Kidney epithelial cell (primary cell): ENCODE measurements around the gene BLOC1S6. TPM values are rescaled to one million over a fixed set of nuclear protein-coding genes. Genes with fewer than 3 reads are reported as not detected.
A peak's percentile ranks its signal among the peaks of the same experiment; 100 is the strongest.

Experiments used
- DNase-seq: peaks from one replicate; pipeline ENCODE4 v3.0.0-alpha.2; 2010; ENCODE audit warnings: low read depth
- H3K27me3 ChIP-seq: 2 replicates; pipeline ENCODE4 v1.6.0; 2011; ENCODE audit warnings: low read length; ENCODE audit not compliant: control insufficient read depth, insufficient read depth
- H3K36me3 ChIP-seq: 2 replicates; pipeline ENCODE4 v1.5.1; 2011; ENCODE audit warnings: low read length; ENCODE audit not compliant: control insufficient read depth, insufficient read depth
- H3K4me3 ChIP-seq: 2 replicates; pipeline ENCODE4 v1.5.1; 2011; ENCODE audit warnings: low read depth, mild to moderate bottlenecking, control low read depth, low read length
- CTCF ChIP-seq: IDR thresholded peaks from 2 replicates; pipeline ENCODE4 v1.5.1; 2011; ENCODE audit warnings: mild to moderate bottlenecking, moderate library complexity, low read length, control low read depth, inconsistent platforms; ENCODE audit not compliant: insufficient read depth, poor library complexity, severe bottlenecking
- total RNA-seq: library from RNA; depleted of rRNA; stranded (reverse); fragments of >200 nt; gene quantifications from 2 replicates; pipeline ENCODE4 v1.2.3, GENCODE V29; 2015

The BLOC1S6 gene
- total RNA-seq, 1 donor from 2014 or later, result 71.4 TPM

DNA sequence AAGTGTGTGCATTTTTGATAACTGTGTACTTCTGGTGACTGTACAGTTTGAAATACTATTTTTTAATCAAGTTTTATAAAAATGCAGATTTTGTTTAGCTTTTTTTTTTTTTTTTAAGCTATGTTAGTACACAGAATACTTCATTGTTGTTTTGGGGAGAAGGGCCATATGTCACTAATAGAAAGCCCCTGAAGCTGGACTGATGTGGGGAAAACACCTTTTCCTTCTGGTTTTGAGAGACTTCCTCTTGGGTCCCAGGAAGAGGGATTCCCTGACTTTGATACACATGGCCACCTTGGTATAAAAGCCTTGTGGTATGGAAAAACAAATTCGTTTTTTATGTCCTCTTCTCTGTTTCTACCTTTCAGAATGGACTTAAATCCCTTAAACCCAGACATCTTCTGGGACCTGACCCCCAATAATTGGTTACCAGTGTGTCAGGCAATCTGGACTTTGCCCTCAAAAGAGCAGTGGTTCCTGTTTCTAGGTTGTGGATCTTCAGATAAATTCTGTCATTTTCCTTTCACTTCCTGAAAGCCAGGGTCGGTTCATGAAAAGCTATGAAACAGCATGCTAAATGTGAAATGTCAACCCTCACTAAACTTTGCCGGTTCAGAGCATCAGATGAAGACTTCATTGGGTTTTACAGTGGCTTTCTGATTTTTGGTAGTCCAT, 31.1 kb upstream of the BLOC1S6 start:
- Histone ChIP-seq H3K36me3 (no peaks in the 10 kb centered on the region), H3K4me3 (no peak overlapping the region), H3K27me3 (no peaks in the 10 kb centered on the region)
- DNase-seq, result no peak
- TF ChIP-seq CTCF, result no peak

DNA sequence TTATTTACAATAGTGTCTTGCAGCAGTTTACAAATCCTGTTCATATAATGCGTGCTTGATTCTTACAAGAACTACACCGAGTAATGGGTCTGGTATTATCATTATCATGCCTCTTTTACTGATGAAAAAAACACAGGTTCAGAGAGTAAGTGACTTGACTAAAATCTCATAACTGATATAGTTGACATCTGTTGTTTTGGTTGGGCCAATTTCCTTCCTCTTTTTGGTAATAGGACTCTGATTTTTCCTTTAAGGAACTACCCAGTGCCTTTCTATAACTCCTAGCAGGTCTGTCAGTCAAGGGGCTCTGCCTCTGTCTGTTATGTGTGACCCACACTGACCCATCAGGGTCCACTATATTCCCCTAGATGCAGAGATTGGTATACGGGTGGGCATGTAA, 14.6 kb upstream of the BLOC1S6 start:
- no peak for TF ChIP-seq CTCF
- DNase-seq, result no peak
- Histone ChIP-seq H3K36me3 (no peaks in the 10 kb centered on the region), H3K27me3 (no peaks in the 10 kb centered on the region), H3K4me3 (no peak overlapping the region)

- Histone ChIP-seq H3K36me3 (no peaks in the 10 kb centered on the region), H3K27me3 (no peaks in the 10 kb centered on the region), H3K4me3 (no peak overlapping the region)
- peak; percentile 19 for TF ChIP-seq CTCF
- DNase-seq, result no peak
Observed at GRCh38 chr15:45573961-45574629, 13.1 kb upstream of the BLOC1S6 start.

DNA sequence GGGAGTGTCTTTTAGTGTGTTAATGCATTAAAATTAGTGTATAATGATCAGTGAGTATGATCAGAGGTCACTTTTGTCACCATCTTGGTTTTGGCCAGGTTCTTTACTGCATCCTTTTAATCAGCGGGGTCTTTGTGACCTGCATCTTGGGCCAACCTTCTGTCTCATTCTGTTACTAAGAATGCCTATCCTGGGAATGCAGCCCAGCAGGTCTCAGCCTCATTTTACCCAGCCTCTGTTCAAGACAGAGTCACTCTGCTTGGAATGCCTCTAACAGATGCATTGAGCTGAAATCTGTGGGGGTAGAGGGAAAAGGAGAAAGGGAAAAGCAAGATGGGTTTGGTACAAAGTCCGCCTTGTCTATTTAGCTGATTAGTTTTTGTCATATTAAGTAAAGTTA, 5.3 kb upstream of the BLOC1S6 start:
- Histone ChIP-seq H3K27me3 (no peaks in the 10 kb centered on the region), H3K4me3 (no peak overlapping the region), H3K36me3 (no peaks in the 10 kb centered on the region)
- DNase-seq, result no peak
- no peak for TF ChIP-seq CTCF

GRCh38 chr15:45583731-45584639, 3.2 kb upstream of the BLOC1S6 start:
- no peak for DNase-seq
- no peak for TF ChIP-seq CTCF
- H3K27me3 ChIP-seq, result no peaks in the 10 kb centered on the region
- H3K4me3 ChIP-seq, result no peak overlapping the region
- H3K36me3 ChIP-seq, result no peaks in the 10 kb centered on the region
